ENCODE results near the gene HELQ. TPM values are rescaled to one million over a fixed set of nuclear protein-coding genes. Genes with fewer than 3 reads are reported as not detected.
"Not testable (repeated sequence)": the region's sequence is repeated elsewhere in the genome, so short reads cannot be mapped to it uniquely, and the experiment has no call there.

The HELQ gene
- total RNA-seq, 4 donors from 2014 or later = 7.8 to 15.9 (median 12.3) TPM

- H3K4me1 ChIP-seq = no peaks in the 10 kb centered on the region
- intact Hi-C loops (cut with DNase I) = loop anchor here (10.0 kb wide), 1 partner anchor 1021 kb away; no protein-coding TSS in a partner anchor
- no peaks in the 10 kb centered on the region for H3K9me3 ChIP-seq
- no peak overlapping the region for H3K4me3 ChIP-seq
- no peak for TF ChIP-seq EP300 (IDR thresholded peaks at IDR 0.05)
- no peak for TF ChIP-seq POLR2AphosphoS5 (IDR thresholded peaks at IDR 0.05)
- TF ChIP-seq CTCF (IDR thresholded peaks at IDR 0.05) = no peak
- TF ChIP-seq POLR2A (IDR thresholded peaks at IDR 0.05; ENCODE audit: low read depth) = no peak
- no peak overlapping the region for H3K27ac ChIP-seq (replicated peaks in 1 of 4)
- DNase-seq (ENCODE audit: extremely low spot score) = no peak
- no peaks in the 10 kb centered on the region for H3K36me3 ChIP-seq
- H3K27me3 ChIP-seq = no peaks in the 10 kb centered on the region
Measured at GRCh38 chr4:83503974-83504373, 48.4 kb upstream of the HELQ start.

GRCh38 chr4:83501671-83502070 is 46.0 kb upstream of the HELQ start:
- H3K9me3 ChIP-seq; H3K36me3 ChIP-seq; H3K4me1 ChIP-seq; DNase-seq (ENCODE audit: extremely low spot score); H3K27ac ChIP-seq (replicated peaks in 1 of 4); H3K27me3 ChIP-seq; H3K4me3 ChIP-seq: not testable (repeated sequence)
- intact Hi-C loops (cut with DNase I) = loop anchor here (10.0 kb wide), 1 partner anchor 1023 kb away; no protein-coding TSS in a partner anchor
- 85% methylated on average over 3 of the region's 3 CpGs for WGBS

GRCh38 chr4:83498187-83498586 is 42.6 kb upstream of the HELQ start:
- Histone ChIP-seq H3K27ac (replicated peaks in 1 of 4) (no peak overlapping the region), H3K36me3 (no peaks in the 10 kb centered on the region), H3K9me3 (no peaks in the 10 kb centered on the region), H3K4me3 (no peak overlapping the region), H3K4me1 (no peaks in the 10 kb centered on the region), H3K27me3 (no peaks in the 10 kb centered on the region)
- TF ChIP-seq CTCF (IDR thresholded peaks at IDR 0.05) (no peak), POLR2A (IDR thresholded peaks at IDR 0.05; ENCODE audit: low read depth) (no peak), EP300 (IDR thresholded peaks at IDR 0.05) (no peak), POLR2AphosphoS5 (IDR thresholded peaks at IDR 0.05) (no peak)
- DNase-seq (ENCODE audit: extremely low spot score) = no peak
- 96% methylated on average over 1 of the region's 1 CpG for WGBS
- intact Hi-C loops (cut with DNase I) = no loop called here

GRCh38 chr4:83496085-83496917 is 40.7 kb upstream of the HELQ start:
- H3K27ac ChIP-seq (replicated peaks in 1 of 4); H3K27me3 ChIP-seq; DNase-seq (ENCODE audit: extremely low spot score); intact Hi-C loops (cut with DNase I); H3K4me3 ChIP-seq; H3K4me1 ChIP-seq; H3K36me3 ChIP-seq; H3K9me3 ChIP-seq: not testable (repeated sequence)
- 82% methylated on average over 8 of the region's 8 CpGs for WGBS

GRCh38 chr4:83490876-83491450 is 35.3 kb upstream of the HELQ start:
- Histone ChIP-seq H3K4me1 (peaks cover 0 to under 1% (median under 1%) of the 10 kb centered on the region in 4 donors), H3K27ac (replicated peaks in 1 of 4) (no peak overlapping the region), H3K36me3 (no peaks in the 10 kb centered on the region), H3K27me3 (no peaks in the 10 kb centered on the region), H3K4me3 (no peak overlapping the region), H3K9me3 (no peaks in the 10 kb centered on the region)
- intact Hi-C loops (cut with DNase I) = loop anchor here (5.0 kb wide), 1 partner anchor 46 kb away; the partner anchor contains the start of gene GPAT3
- DNase-seq (ENCODE audit: extremely low spot score) = no peak
- 7% methylated on average over 1 of the region's 1 CpG for WGBS
- TF ChIP-seq POLR2A (IDR thresholded peaks at IDR 0.05; ENCODE audit: low read depth) (no peak), CTCF (IDR thresholded peaks at IDR 0.05) (peak; percentile 46 to 68 (median 56))
